Colonic mucosa (tissue), 4 donors: ENCODE data around the gene GAST. TPM values are rescaled to one million over a fixed set of nuclear protein-coding genes. Genes with fewer than 3 reads are reported as not detected.

Experiments
- DNase-seq: peaks from one replicate; pipeline ENCODE4 v3.0.0-alpha.2; 2020
- H3K27ac ChIP-seq: fragments of 200-600 bp; one replicate; pipeline ENCODE4 v1.8.0; 2021
- H3K27me3 ChIP-seq: fragments of 200-600 bp; one replicate; pipeline ENCODE4 v1.8.0; 2021
- H3K36me3 ChIP-seq: fragments of 200-600 bp; one replicate; pipeline ENCODE4 v1.8.0; 2021
- H3K4me1 ChIP-seq: fragments of 200-600 bp; one replicate; pipeline ENCODE4 v1.8.0; 2021; ENCODE audit warnings: mild to moderate bottlenecking
- H3K4me3 ChIP-seq: fragments of 200-600 bp; one replicate; pipeline ENCODE4 v1.8.0; 2021
- H3K9ac ChIP-seq, 2 donors: one replicate each; pipeline ENCODE4 v1.7.0; 2013; ENCODE audit warnings: control low read depth in 2 of 2, low read depth in 2 of 2, low read length in 2 of 2
- H3K9me3 ChIP-seq: fragments of 200-600 bp; one replicate; pipeline ENCODE4 v1.8.0; 2021
- intact Hi-C: fragments of 100-400 bp; cut with DNase I; formaldehyde crosslinking; loops from one replicate; pipeline ENCODE4 v1.14.1; 2022
- total RNA-seq, 2 donors: library from RNA; stranded (reverse); fragmentation: NEBNext Ultra II Directional in 1 of 2; extraction: Animal tissue kit (Norgen Biotek cat#: 25700) in 1 of 2; gene quantifications; one replicate each; pipeline ENCODE4 v1.2.1, GENCODE V29; 2021
- TF ChIP-seq, protein P1 (sequence below): fragments of 200-600 bp; IDR thresholded peaks from one replicate; pipeline ENCODE4 v1.8.0; 2022; ENCODE audit warnings: antibody characterized with exemption, mild to moderate bottlenecking
- donor health status: healthy.
- donor health status: DM: no; HTN: no; CAD: no.
- donor health status: DM: no; HTN: no; CAD: no.

The GAST gene
- total RNA-seq, 2 donors from 2014 or later: not detected

DNA sequence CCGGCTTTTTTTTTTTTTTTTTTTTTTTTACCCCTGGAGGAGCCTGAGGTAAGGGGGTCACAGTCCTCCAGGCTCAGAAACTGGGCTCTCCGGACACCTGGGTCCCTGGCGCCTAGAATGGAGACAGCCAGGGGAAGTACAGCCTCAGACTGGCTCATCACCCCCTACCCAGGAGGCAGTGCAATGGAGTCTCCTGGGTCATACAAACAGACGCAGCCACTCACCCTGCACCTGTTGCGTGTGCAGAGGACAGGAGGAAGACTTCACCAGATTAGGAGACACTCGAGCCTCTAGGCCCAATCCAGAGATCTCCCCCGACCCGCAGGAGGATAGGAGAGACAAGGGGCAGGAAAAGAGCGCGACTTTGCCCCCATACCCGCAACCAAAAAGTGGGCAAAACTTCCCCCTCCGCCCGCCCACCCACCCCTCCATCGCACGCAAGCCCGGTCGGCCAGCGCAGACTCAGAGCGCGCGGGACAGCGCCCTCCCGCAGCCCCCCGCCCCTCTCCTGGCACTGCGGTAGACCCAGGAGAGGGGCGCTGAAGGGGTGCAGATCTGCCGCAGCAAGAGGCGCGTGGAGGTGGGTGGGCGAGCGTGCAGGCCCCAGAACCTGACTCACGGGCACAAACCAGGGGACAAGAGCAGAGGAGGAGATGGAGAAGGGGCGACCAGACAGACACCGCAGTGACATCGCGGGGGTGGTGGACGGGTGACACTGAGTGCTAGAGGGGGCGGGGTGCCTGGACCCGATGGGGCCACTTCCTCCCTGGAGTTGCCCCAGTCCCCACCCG lies 21.4 kb downstream of the GAST start:
- Histone ChIP-seq H3K9me3 (no peaks in the 10 kb centered on the region), H3K4me3 (peak overlapping the region; percentile 34), H3K4me1 (peaks cover 11% of the 10 kb centered on the region), H3K27me3 (peaks cover 51% of the 10 kb centered on the region), H3K9ac (no peak overlapping the region), H3K36me3 (no peaks in the 10 kb centered on the region), H3K27ac (no peak overlapping the region)
- intact Hi-C loops: no loop called here
- TF ChIP-seq, protein P1, sequence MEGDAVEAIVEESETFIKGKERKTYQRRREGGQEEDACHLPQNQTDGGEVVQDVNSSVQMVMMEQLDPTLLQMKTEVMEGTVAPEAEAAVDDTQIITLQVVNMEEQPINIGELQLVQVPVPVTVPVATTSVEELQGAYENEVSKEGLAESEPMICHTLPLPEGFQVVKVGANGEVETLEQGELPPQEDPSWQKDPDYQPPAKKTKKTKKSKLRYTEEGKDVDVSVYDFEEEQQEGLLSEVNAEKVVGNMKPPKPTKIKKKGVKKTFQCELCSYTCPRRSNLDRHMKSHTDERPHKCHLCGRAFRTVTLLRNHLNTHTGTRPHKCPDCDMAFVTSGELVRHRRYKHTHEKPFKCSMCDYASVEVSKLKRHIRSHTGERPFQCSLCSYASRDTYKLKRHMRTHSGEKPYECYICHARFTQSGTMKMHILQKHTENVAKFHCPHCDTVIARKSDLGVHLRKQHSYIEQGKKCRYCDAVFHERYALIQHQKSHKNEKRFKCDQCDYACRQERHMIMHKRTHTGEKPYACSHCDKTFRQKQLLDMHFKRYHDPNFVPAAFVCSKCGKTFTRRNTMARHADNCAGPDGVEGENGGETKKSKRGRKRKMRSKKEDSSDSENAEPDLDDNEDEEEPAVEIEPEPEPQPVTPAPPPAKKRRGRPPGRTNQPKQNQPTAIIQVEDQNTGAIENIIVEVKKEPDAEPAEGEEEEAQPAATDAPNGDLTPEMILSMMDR: no peak
- DNase-seq: no peak

DNA sequence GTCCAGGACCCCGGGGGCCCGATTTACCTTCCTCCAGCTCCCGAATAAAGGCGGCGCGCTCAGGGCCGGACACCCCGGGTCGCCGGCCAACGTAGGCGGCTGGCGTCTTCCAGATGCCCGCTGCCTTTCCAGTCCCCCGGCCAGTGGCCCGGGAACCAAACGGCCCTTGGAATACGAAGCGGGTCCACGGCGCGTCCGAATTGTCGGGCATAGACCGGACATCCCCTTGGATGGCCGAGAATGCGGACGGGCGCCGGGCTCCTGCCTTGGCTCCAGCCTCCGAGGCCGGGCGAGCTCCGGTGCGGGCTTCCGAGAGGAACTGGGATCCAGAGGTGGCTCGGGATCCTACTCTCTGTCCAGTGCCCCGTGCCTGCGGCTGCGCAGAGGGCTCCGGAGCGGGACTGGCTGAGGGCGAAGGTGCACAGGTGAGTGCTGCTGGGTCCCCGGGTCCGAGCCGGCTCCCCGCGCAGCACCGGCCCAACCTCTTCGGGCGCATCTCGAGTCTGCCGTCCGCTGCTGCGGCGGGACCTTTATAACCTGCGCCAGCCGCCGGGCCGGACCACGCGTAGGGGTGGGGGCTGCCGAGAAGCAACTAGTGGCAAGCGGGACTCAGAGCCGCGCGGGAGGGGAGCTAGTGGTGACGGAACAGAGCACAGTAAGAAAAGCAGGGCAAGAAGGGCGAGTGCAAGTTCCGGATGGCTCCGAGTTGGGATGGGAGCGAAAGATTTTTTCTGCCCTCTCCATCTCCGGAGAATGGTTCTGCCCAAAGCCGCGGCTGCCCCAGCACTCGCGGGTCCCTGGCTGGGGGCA lies 22.2 kb downstream of the GAST start, which contains the start of gene HAP1:
TSS of gene HAP1 (minus strand) at position 505 of the 810 bp plus-strand sequence. CDS start at position 496, 9 bp downstream.
- no peak within 1 kb of the TSS for H3K27ac ChIP-seq
- H3K4me1 ChIP-seq: peaks cover 11% of the 10 kb centered on the region
- intact Hi-C loops: no loop called here
- no peaks in the 10 kb centered on the region for H3K9me3 ChIP-seq
- peaks cover 51% of the 10 kb centered on the region for H3K27me3 ChIP-seq
- no peak for DNase-seq
- TF ChIP-seq, protein P1: no peak
- peak within 1 kb of the TSS in 1 of 2 donors; percentile 24 for H3K9ac ChIP-seq
- H3K4me3 ChIP-seq: peak within 1 kb of the TSS; percentile 34
- H3K36me3 ChIP-seq: no peaks in the 10 kb centered on the region

DNA sequence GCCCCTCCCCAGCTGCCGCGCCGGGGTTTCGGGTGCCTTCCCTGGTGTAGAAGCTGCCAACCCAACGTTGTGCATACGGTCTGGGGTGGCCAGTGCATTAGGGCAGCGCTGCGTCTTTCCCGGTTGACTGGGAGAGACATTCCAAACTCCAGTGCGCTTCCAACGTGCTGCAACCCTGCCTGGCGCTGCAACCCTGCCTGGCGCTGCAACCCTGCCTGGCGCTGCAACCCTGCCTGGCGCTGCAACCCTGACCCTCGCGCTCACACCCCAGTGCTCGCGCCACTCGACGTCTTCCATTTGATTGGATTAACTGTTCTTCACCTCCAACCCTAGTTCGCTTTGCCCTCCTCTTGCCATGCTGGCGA lies 22.8 kb downstream of the GAST start:
- Histone ChIP-seq H3K4me1 (peaks cover 11% of the 10 kb centered on the region), H3K9ac (peak overlapping the region in 1 of 2 donors; percentile 24), H3K27me3 (peaks cover 51% of the 10 kb centered on the region), H3K9me3 (no peaks in the 10 kb centered on the region), H3K27ac (no peak overlapping the region), H3K4me3 (peak overlapping the region; percentile 34), H3K36me3 (no peaks in the 10 kb centered on the region)
- intact Hi-C loops: no loop called here
- no peak for DNase-seq
- TF ChIP-seq, protein P1: no peak

DNA sequence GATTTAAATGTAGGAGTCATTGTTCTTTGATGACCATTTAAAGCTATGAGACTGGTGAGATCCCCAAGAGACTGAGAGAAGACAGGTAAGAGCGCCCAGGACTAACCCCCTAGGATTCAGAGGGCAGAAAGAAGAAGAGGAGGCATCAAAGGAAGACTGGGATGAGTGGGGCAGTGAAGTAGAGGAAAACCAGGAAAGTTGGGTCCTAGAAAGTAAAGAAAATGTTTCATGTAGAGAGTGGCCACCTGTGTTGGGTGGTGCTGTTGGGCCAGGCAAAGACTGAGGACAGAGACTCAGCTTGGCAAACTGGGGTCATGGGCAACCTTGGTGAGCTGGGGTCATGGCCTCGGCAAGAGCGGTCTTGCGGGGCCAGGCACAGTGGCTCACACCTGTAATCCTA lies 23.6 kb downstream of the GAST start:
- no peak overlapping the region for H3K27ac ChIP-seq
- H3K36me3 ChIP-seq: no peaks in the 10 kb centered on the region
- no peak overlapping the region for H3K9ac ChIP-seq
- TF ChIP-seq, protein P1: no peak
- H3K4me1 ChIP-seq: peaks cover 11% of the 10 kb centered on the region
- no peaks in the 10 kb centered on the region for H3K9me3 ChIP-seq
- H3K27me3 ChIP-seq: peaks cover 51% of the 10 kb centered on the region
- DNase-seq: no peak
- H3K4me3 ChIP-seq: no peak overlapping the region
- intact Hi-C loops: loop anchor here (2.0 kb wide), 1 partner anchor 65 kb away; no protein-coding TSS in a partner anchor

DNA sequence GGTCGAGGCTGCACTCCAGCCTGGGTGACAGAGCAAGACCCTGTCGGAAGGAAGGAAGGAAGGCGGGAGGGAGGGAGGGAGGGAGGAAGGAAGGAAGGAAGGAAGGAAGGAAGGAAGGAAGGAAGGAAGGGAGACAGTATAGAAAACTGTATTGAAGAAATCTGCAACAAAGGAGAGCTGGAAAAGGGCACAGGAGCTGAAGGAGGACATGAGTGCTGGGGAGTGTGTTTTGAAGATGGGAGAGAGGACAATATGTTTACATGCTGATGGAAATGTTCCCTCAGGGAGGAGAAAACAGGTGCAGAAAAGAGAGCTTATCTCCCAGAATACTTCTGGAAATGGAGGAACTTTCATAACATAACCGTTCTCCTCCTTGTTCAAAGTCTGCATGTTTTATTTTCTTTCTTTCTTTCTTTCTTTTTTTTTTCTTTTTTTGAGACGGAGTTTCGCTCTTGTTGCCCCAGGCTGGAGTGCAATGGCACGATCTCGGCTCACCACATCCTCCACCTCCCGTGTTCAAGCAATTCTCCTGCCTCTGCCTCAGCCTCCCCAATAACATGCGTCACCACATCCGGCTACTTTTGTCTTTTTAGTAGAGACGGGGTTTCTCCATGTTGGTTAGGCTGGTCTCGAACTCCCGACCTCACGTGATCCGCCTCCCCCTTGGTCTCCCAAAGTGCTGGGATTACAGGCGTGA lies 25.0 kb downstream of the GAST start:
- Histone ChIP-seq H3K4me3 (no peak overlapping the region), H3K9me3 (no peaks in the 10 kb centered on the region), H3K9ac (no peak overlapping the region), H3K4me1 (peaks cover 11% of the 10 kb centered on the region), H3K36me3 (no peaks in the 10 kb centered on the region), H3K27ac (no peak overlapping the region), H3K27me3 (peaks cover 48% of the 10 kb centered on the region)
- no peak for DNase-seq
- intact Hi-C loops: loop anchor here (2.0 kb wide), 1 partner anchor 64 kb away; no protein-coding TSS in a partner anchor
- TF ChIP-seq, protein P1: no peak
